ENCODE measurements around the gene SASS6.
"Not testable (repeated sequence)": the region's sequence is repeated elsewhere in the genome, so short reads cannot be mapped to it uniquely, and the experiment has no call there.

Gene SASS6

DNA sequence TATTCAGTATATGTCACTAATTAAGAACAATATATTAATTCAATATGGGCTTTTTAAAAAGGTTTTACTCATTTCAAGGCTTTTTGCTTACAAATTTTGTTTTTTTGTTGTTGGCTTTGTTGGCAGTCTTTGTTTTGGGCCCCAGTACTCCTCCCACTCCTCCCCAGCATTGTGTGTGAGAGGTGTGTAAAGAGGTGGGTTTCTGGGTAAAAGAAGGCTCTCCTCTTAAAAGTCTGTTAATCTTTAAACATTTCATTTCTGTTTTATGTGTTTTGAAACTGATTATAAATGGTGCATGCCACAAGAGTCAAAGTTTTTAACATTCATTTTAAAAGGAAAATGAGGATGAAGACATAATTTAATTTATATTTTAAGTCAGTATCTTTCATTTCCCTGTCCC is 79.6 kb downstream of the SASS6 start:
- H3K4me1 ChIP-seq (ENCODE audit: control insufficient read depth in 1 of 2, insufficient read depth in 2 of 2, low read length in 2 of 2): no peaks in the 10 kb centered on the region
- H3K27ac ChIP-seq (ENCODE audit: low read depth, low read length): no peak overlapping the region
- no peaks in the 10 kb centered on the region for H3K9me3 ChIP-seq (ENCODE audit: control insufficient read depth in 1 of 2, low read length in 2 of 2)
- H3K27me3 ChIP-seq (ENCODE audit: control insufficient read depth in 1 of 2, insufficient read depth in 2 of 2, low read length in 2 of 2): no peaks in the 10 kb centered on the region
- no peak overlapping the region for H3K4me3 ChIP-seq (ENCODE audit: low read depth in 1 of 2, low read length in 2 of 2)
- H3K36me3 ChIP-seq (ENCODE audit: control insufficient read depth in 1 of 2, insufficient read depth in 2 of 2, low read length in 2 of 2): peaks cover 0 to 18% of the 10 kb centered on the region in 2 donors
- H3K9ac ChIP-seq (ENCODE audit: low read depth in 1 of 2, low read length in 2 of 2): no peak overlapping the region

- no peaks in the 10 kb centered on the region for H3K27me3 ChIP-seq (ENCODE audit: control insufficient read depth in 1 of 2, insufficient read depth in 2 of 2, low read length in 2 of 2)
- H3K9ac ChIP-seq (ENCODE audit: low read depth in 1 of 2, low read length in 2 of 2): no peak overlapping the region
- peaks cover 0 to 1% of the 10 kb centered on the region in 2 donors for H3K4me1 ChIP-seq (ENCODE audit: control insufficient read depth in 1 of 2, insufficient read depth in 2 of 2, low read length in 2 of 2)
- no peak overlapping the region for H3K4me3 ChIP-seq (ENCODE audit: low read depth in 1 of 2, low read length in 2 of 2)
- H3K36me3 ChIP-seq (ENCODE audit: control insufficient read depth in 1 of 2, insufficient read depth in 2 of 2, low read length in 2 of 2): peaks cover 0 to 10% of the 10 kb centered on the region in 2 donors
- no peaks in the 10 kb centered on the region for H3K9me3 ChIP-seq (ENCODE audit: control insufficient read depth in 1 of 2, low read length in 2 of 2)
- no peak overlapping the region for H3K27ac ChIP-seq (ENCODE audit: low read depth, low read length)
These were observed 80.8 kb downstream of the SASS6 start for GRCh38 chr1:100051893-100052292.

DNA sequence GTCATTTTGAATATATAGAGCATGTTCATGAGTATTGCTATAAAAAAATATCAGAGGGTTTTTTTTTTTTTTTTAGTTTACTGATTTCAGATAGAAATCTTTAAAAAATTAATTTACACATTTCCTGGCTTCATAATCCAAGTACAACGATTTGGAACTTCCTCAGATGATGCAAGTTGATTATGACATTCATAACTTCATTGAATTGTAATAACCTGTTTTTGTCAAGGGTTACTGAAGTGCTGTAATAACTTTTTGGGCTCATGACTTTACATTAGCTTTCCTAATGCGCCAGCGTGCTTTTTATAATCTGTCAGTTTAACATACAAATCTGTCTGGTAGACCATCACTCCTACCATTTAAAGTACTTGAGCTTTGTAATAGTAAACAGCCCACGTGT is 81.3 kb downstream of the SASS6 start:
- no peak overlapping the region for H3K9ac ChIP-seq (ENCODE audit: low read depth in 1 of 2, low read length in 2 of 2)
- no peak overlapping the region for H3K27ac ChIP-seq (ENCODE audit: low read depth, low read length)
- no peaks in the 10 kb centered on the region for H3K27me3 ChIP-seq (ENCODE audit: control insufficient read depth in 1 of 2, insufficient read depth in 2 of 2, low read length in 2 of 2)
- peaks cover 0 to 6% of the 10 kb centered on the region in 2 donors for H3K4me1 ChIP-seq (ENCODE audit: control insufficient read depth in 1 of 2, insufficient read depth in 2 of 2, low read length in 2 of 2)
- H3K9me3 ChIP-seq (ENCODE audit: control insufficient read depth in 1 of 2, low read length in 2 of 2): no peaks in the 10 kb centered on the region
- H3K36me3 ChIP-seq (ENCODE audit: control insufficient read depth in 1 of 2, insufficient read depth in 2 of 2, low read length in 2 of 2): peaks cover 0 to 7% of the 10 kb centered on the region in 2 donors
- H3K4me3 ChIP-seq (ENCODE audit: low read depth in 1 of 2, low read length in 2 of 2): no peak overlapping the region

DNA sequence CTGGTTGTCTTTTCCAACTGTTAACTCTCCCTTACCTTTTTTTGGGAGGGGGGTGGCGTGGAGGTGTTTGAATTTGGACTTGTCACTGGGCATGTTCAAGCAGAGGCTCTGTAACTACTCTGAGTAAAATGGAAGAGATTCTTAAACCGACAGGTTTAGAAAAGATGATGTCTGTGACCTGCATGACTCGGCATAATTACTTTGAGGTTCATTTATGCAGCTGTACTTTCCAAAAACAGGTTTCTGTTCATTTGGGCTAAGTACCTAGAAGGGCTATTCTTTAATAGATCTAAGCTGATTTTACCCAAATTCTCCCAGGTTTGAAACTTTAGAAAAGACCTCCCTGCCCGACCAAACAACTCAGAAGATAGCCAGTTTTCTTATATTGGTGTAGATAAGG is 82.6 kb downstream of the SASS6 start:
- Histone ChIP-seq H3K4me1 (ENCODE audit: control insufficient read depth in 1 of 2, insufficient read depth in 2 of 2, low read length in 2 of 2) (peaks cover 0 to 6% of the 10 kb centered on the region in 2 donors), H3K4me3 (ENCODE audit: low read depth in 1 of 2, low read length in 2 of 2) (no peak overlapping the region)

GRCh38 chr1:100047235-100047708 is 85.5 kb downstream of the SASS6 start:
- H3K9ac ChIP-seq (ENCODE audit: low read depth in 1 of 2, low read length in 2 of 2); H3K4me3 ChIP-seq (ENCODE audit: low read depth in 1 of 2, low read length in 2 of 2); H3K27me3 ChIP-seq (ENCODE audit: control insufficient read depth in 1 of 2, insufficient read depth in 2 of 2, low read length in 2 of 2); H3K4me1 ChIP-seq (ENCODE audit: control insufficient read depth in 1 of 2, insufficient read depth in 2 of 2, low read length in 2 of 2); H3K36me3 ChIP-seq (ENCODE audit: control insufficient read depth in 1 of 2, insufficient read depth in 2 of 2, low read length in 2 of 2); H3K9me3 ChIP-seq (ENCODE audit: control insufficient read depth in 1 of 2, low read length in 2 of 2); H3K27ac ChIP-seq (ENCODE audit: low read depth, low read length): not testable (repeated sequence)

More for the DNA sequence above, 82.6 kb downstream of the SASS6 start:
- H3K27ac ChIP-seq (ENCODE audit: low read depth, low read length): no peak overlapping the region
- no peaks in the 10 kb centered on the region for H3K27me3 ChIP-seq (ENCODE audit: control insufficient read depth in 1 of 2, insufficient read depth in 2 of 2, low read length in 2 of 2)
- no peaks in the 10 kb centered on the region for H3K9me3 ChIP-seq (ENCODE audit: control insufficient read depth in 1 of 2, low read length in 2 of 2)
- no peak overlapping the region for H3K9ac ChIP-seq (ENCODE audit: low read depth in 1 of 2, low read length in 2 of 2)
- H3K36me3 ChIP-seq (ENCODE audit: control insufficient read depth in 1 of 2, insufficient read depth in 2 of 2, low read length in 2 of 2): peaks cover 0 to 6% of the 10 kb centered on the region in 2 donors

- Histone ChIP-seq H3K9ac (ENCODE audit: low read depth in 1 of 2, low read length in 2 of 2) (no peak overlapping the region), H3K9me3 (ENCODE audit: control insufficient read depth in 1 of 2, low read length in 2 of 2) (no peaks in the 10 kb centered on the region), H3K36me3 (ENCODE audit: control insufficient read depth in 1 of 2, insufficient read depth in 2 of 2, low read length in 2 of 2) (no peaks in the 10 kb centered on the region), H3K4me1 (ENCODE audit: control insufficient read depth in 1 of 2, insufficient read depth in 2 of 2, low read length in 2 of 2) (peaks cover 10 to 15% of the 10 kb centered on the region in 2 donors), H3K27me3 (ENCODE audit: control insufficient read depth in 1 of 2, insufficient read depth in 2 of 2, low read length in 2 of 2) (no peaks in the 10 kb centered on the region), H3K27ac (ENCODE audit: low read depth, low read length) (no peak overlapping the region), H3K4me3 (ENCODE audit: low read depth in 1 of 2, low read length in 2 of 2) (no peak overlapping the region)
These were observed 87.5 kb downstream of the SASS6 start for GRCh38 chr1:100045206-100045605.

DNA sequence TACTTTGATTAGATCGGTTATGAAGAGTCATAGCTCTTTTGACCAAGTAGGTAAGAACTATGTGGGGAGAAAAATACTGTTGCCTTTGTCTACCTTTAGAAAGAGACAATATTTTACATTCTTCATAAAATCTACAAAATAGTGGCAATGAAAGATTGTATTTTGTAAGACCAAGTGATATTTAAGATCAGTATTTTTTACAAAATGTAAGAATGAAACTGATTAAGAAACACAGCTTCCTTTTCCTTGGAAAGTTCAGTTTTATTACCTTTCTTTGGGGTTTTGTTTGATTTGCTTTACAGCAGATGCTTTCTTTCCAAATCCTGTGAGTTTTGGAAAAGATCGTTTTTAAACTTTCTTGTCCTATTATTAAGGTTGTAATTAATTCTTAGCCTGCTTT is 93.1 kb downstream of the SASS6 start:
- peak overlapping the region; percentile 91 to 98 for H3K4me3 ChIP-seq (ENCODE audit: low read depth in 1 of 2, low read length in 2 of 2)
- no peaks in the 10 kb centered on the region for H3K9me3 ChIP-seq (ENCODE audit: control insufficient read depth in 1 of 2, low read length in 2 of 2)
- peaks cover 0 to 3% of the 10 kb centered on the region in 2 donors for H3K36me3 ChIP-seq (ENCODE audit: control insufficient read depth in 1 of 2, insufficient read depth in 2 of 2, low read length in 2 of 2)
- H3K27ac ChIP-seq (ENCODE audit: low read depth, low read length): no peak overlapping the region
- H3K9ac ChIP-seq (ENCODE audit: low read depth in 1 of 2, low read length in 2 of 2): peak overlapping the region; percentile 98 to 99
- H3K4me1 ChIP-seq (ENCODE audit: control insufficient read depth in 1 of 2, insufficient read depth in 2 of 2, low read length in 2 of 2): peaks cover 20 to 23% of the 10 kb centered on the region in 2 donors
- H3K27me3 ChIP-seq (ENCODE audit: control insufficient read depth in 1 of 2, insufficient read depth in 2 of 2, low read length in 2 of 2): no peaks in the 10 kb centered on the region

DNA sequence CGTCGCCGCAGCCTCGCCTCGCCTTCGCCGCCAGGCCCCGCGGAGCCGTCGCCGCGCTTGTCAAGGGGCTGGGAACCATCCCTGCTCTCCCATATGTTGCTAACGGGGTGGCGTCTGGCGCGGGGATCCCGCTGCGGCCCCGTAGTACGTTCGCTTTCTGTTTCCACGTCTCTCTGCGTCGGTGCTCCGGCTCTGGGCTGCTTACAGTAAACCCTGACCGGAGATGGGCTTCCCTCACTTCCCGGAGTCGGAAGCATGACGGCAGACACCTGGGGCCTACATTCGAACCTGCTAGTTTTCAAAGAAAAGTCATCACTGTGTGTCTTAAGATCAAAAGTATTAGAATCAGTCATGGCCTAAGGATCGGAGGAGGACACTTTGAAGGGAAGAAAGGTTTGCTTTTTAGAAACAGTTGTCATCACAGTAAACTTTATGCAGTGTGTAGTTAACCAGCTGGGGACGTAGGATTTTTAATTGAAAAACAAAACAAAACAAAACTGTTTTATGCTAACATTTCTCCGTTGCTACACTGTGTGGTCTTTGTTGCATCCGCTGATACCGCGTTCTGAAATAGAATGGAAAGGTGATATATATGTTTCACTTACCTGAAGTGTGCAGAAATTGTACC is 94.0 kb downstream of the SASS6 start:
- Histone ChIP-seq H3K4me1 (ENCODE audit: control insufficient read depth in 1 of 2, insufficient read depth in 2 of 2, low read length in 2 of 2) (peaks cover 20 to 23% of the 10 kb centered on the region in 2 donors), H3K9ac (ENCODE audit: low read depth in 1 of 2, low read length in 2 of 2) (peak overlapping the region; percentile 98 to 99), H3K36me3 (ENCODE audit: control insufficient read depth in 1 of 2, insufficient read depth in 2 of 2, low read length in 2 of 2) (peaks cover 0 to 3% of the 10 kb centered on the region in 2 donors), H3K27ac (ENCODE audit: low read depth, low read length) (peak overlapping the region; percentile 95), H3K4me3 (ENCODE audit: low read depth in 1 of 2, low read length in 2 of 2) (peak overlapping the region; percentile 91 to 98), H3K9me3 (ENCODE audit: control insufficient read depth in 1 of 2, low read length in 2 of 2) (no peaks in the 10 kb centered on the region), H3K27me3 (ENCODE audit: control insufficient read depth in 1 of 2, insufficient read depth in 2 of 2, low read length in 2 of 2) (no peaks in the 10 kb centered on the region)

DNA sequence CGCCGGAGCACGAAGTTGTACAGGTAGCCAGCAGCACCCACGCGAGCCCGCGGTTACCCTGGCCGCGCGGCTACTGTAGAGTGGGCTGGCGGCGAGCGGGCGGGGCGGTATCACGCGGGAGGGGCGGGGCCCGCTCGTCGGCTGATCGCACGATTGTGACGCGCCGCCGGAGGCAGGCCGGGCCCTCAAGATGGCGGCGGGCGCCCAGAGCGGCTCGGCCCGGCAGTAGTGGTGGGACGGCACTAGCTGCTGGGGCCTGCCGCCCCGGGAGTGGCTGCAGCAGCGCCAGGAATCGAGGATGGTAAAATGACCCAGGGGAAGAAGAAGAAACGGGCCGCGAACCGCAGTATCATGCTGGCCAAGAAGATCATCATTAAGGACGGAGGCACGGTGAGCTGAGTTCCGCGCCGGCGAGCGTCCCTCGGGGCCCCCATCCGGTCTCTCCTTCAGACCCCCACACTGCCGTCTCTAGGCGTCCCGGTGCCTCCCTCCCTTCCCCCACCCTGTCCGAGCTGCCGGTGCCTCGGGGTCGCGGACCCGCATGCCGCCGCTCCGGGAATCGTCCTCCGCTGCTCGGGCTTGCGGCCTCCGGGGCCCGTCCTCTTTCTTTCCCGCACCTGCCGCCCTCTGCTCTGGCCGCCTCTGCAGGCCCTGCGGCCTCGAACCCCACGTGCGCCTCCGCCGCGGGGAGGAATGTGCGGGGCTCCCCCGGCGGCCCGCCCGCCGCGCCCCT is 94.6 kb downstream of the SASS6 start:
- Histone ChIP-seq H3K36me3 (ENCODE audit: control insufficient read depth in 1 of 2, insufficient read depth in 2 of 2, low read length in 2 of 2) (peaks cover 0 to 3% of the 10 kb centered on the region in 2 donors), H3K4me1 (ENCODE audit: control insufficient read depth in 1 of 2, insufficient read depth in 2 of 2, low read length in 2 of 2) (peaks cover 20 to 23% of the 10 kb centered on the region in 2 donors), H3K27me3 (ENCODE audit: control insufficient read depth in 1 of 2, insufficient read depth in 2 of 2, low read length in 2 of 2) (no peaks in the 10 kb centered on the region), H3K27ac (ENCODE audit: low read depth, low read length) (peak overlapping the region; percentile 95), H3K4me3 (ENCODE audit: low read depth in 1 of 2, low read length in 2 of 2) (peak overlapping the region; percentile 91 to 98), H3K9me3 (ENCODE audit: control insufficient read depth in 1 of 2, low read length in 2 of 2) (no peaks in the 10 kb centered on the region), H3K9ac (ENCODE audit: low read depth in 1 of 2, low read length in 2 of 2) (peak overlapping the region; percentile 98 to 99)

GRCh38 chr1:100037656-100037926 is 95.1 kb downstream of the SASS6 start:
- Histone ChIP-seq H3K27ac (ENCODE audit: low read depth, low read length) (peak overlapping the region; percentile 95), H3K4me1 (ENCODE audit: control insufficient read depth in 1 of 2, insufficient read depth in 2 of 2, low read length in 2 of 2) (peaks cover 20 to 23% of the 10 kb centered on the region in 2 donors), H3K4me3 (ENCODE audit: low read depth in 1 of 2, low read length in 2 of 2) (peak overlapping the region; percentile 91 to 98), H3K9ac (ENCODE audit: low read depth in 1 of 2, low read length in 2 of 2) (peak overlapping the region; percentile 98 to 99), H3K9me3 (ENCODE audit: control insufficient read depth in 1 of 2, low read length in 2 of 2) (no peaks in the 10 kb centered on the region), H3K36me3 (ENCODE audit: control insufficient read depth in 1 of 2, insufficient read depth in 2 of 2, low read length in 2 of 2) (peaks cover 0 to 3% of the 10 kb centered on the region in 2 donors), H3K27me3 (ENCODE audit: control insufficient read depth in 1 of 2, insufficient read depth in 2 of 2, low read length in 2 of 2) (no peaks in the 10 kb centered on the region)
